IgD-negative memory B cell (primary cell): ENCODE data around the gene CCDC60. TPM values are rescaled to one million over a fixed set of nuclear protein-coding genes. Genes with fewer than 3 reads are reported as not detected.
"Not testable (repeated sequence)": the region's sequence is repeated elsewhere in the genome, so short reads cannot be mapped to it uniquely, and the experiment has no call there.

ENCODE experiments used
- H3K27ac Mint-ChIP-seq, 3 donors: one replicate each; pipeline ENCODE4 v1.8.0; 2020 to 2022; ENCODE audit warnings: mild to moderate bottlenecking in 3 of 3, mixed read lengths in 3 of 3, moderate library complexity in 1 of 3
- H3K27me3 Mint-ChIP-seq: one replicate; pipeline ENCODE4 v1.8.0; 2021; ENCODE audit warnings: mixed read lengths
- H3K36me3 Mint-ChIP-seq: one replicate; pipeline ENCODE4 v1.8.0; 2020; ENCODE audit warnings: mild to moderate bottlenecking, mixed read lengths
- H3K4me1 Mint-ChIP-seq, 3 donors: one replicate each; pipeline ENCODE4 v1.8.0; 2020 to 2022; ENCODE audit warnings: mixed read lengths in 3 of 3, mild to moderate bottlenecking in 1 of 3
- H3K4me3 Mint-ChIP-seq, 4 donors: one replicate each; pipeline ENCODE4 v1.8.0; 2020 to 2022; ENCODE audit warnings: mild to moderate bottlenecking in 4 of 4, mixed read lengths in 4 of 4, moderate library complexity in 3 of 4
- H3K9me3 Mint-ChIP-seq, 3 donors: one replicate each; pipeline ENCODE4 v1.8.0; 2020 to 2021; ENCODE audit warnings: mixed read lengths in 3 of 3, mild to moderate bottlenecking in 1 of 3
- polyA plus RNA-seq: library from polyadenylated mRNA; unstranded; fragments of 300-500 nt; fragmentation: Illumina TruSeq; gene quantifications from one replicate; pipeline ENCODE4 v1.2.3, GENCODE V29; 2021

The CCDC60 gene
- polyA plus RNA-seq, 1 donor from 2014 or later: not detected

- Mint-ChIP-seq H3K4me3 (peak overlapping the region in 1 of 4 donors; percentile 39), H3K27me3 (peaks cover 13% of the 10 kb centered on the region), H3K36me3 (peaks cover 2% of the 10 kb centered on the region), H3K27ac (no peak overlapping the region), H3K9me3 (peaks cover 4 to 10% (median 9%) of the 10 kb centered on the region in 3 donors), H3K4me1 (peaks cover 0 to 2% (median 0%) of the 10 kb centered on the region in 3 donors)
These were observed 14.9 kb upstream of the CCDC60 start for GRCh38 chr12:119319638-119320037.

- Mint-ChIP-seq H3K9me3 (peaks cover 3 to 10% (median 9%) of the 10 kb centered on the region in 3 donors), H3K4me1 (peaks cover 0 to 2% (median 0%) of the 10 kb centered on the region in 3 donors), H3K4me3 (no peak overlapping the region), H3K27me3 (peaks cover 13% of the 10 kb centered on the region), H3K27ac (no peak overlapping the region), H3K36me3 (no peaks in the 10 kb centered on the region)
These were observed 13.9 kb upstream of the CCDC60 start for GRCh38 chr12:119320678-119321077.

- Mint-ChIP-seq H3K9me3 (peaks cover 3 to 10% (median 9%) of the 10 kb centered on the region in 3 donors), H3K36me3 (no peaks in the 10 kb centered on the region), H3K27me3 (peaks cover 13% of the 10 kb centered on the region), H3K4me3 (no peak overlapping the region), H3K27ac (no peak overlapping the region), H3K4me1 (peaks cover 0 to 2% (median 0%) of the 10 kb centered on the region in 3 donors)
These were observed 12.2 kb upstream of the CCDC60 start for GRCh38 chr12:119322301-119322723.

- no peaks in the 10 kb centered on the region for H3K4me1 Mint-ChIP-seq
- H3K27me3 Mint-ChIP-seq: peaks cover 5% of the 10 kb centered on the region
- H3K27ac Mint-ChIP-seq: no peak overlapping the region
- peaks cover 0 to 13% (median 7%) of the 10 kb centered on the region in 3 donors for H3K9me3 Mint-ChIP-seq
- H3K4me3 Mint-ChIP-seq: no peak overlapping the region
- H3K36me3 Mint-ChIP-seq: peaks cover 1% of the 10 kb centered on the region
These were observed 8.7 kb upstream of the CCDC60 start for GRCh38 chr12:119325813-119326212.

- no peak overlapping the region for H3K4me3 Mint-ChIP-seq
- peaks cover 1% of the 10 kb centered on the region for H3K36me3 Mint-ChIP-seq
- peaks cover 4% of the 10 kb centered on the region for H3K27me3 Mint-ChIP-seq
- peaks cover 0 to 13% (median 7%) of the 10 kb centered on the region in 3 donors for H3K9me3 Mint-ChIP-seq
- H3K4me1 Mint-ChIP-seq: no peaks in the 10 kb centered on the region
- no peak overlapping the region for H3K27ac Mint-ChIP-seq
These were observed 8.2 kb upstream of the CCDC60 start for GRCh38 chr12:119326341-119326740.

- Mint-ChIP-seq H3K9me3 (peaks cover 0 to 11% (median 7%) of the 10 kb centered on the region in 3 donors), H3K4me3 (no peak overlapping the region), H3K27me3 (peaks cover 3% of the 10 kb centered on the region), H3K36me3 (peaks cover 4% of the 10 kb centered on the region), H3K27ac (no peak overlapping the region), H3K4me1 (no peaks in the 10 kb centered on the region)
These were observed 7.1 kb upstream of the CCDC60 start for GRCh38 chr12:119327471-119327870.

GRCh38 chr12:119328111-119328510 is 6.4 kb upstream of the CCDC60 start:
- Mint-ChIP-seq H3K27ac (no peak overlapping the region), H3K4me3 (no peak overlapping the region), H3K36me3 (peaks cover 5% of the 10 kb centered on the region), H3K9me3 (peaks cover 0 to 7% (median under 1%) of the 10 kb centered on the region in 3 donors), H3K4me1 (no peaks in the 10 kb centered on the region), H3K27me3 (peaks cover 2% of the 10 kb centered on the region)

- no peak overlapping the region for H3K4me3 Mint-ChIP-seq
- peaks cover 8% of the 10 kb centered on the region for H3K27me3 Mint-ChIP-seq
- no peak overlapping the region for H3K27ac Mint-ChIP-seq
- peaks cover 3% of the 10 kb centered on the region for H3K36me3 Mint-ChIP-seq
- H3K4me1 Mint-ChIP-seq: peaks cover 0 to 1% (median 0%) of the 10 kb centered on the region in 3 donors
- peaks cover 2 to 3% (median 2%) of the 10 kb centered on the region in 3 donors for H3K9me3 Mint-ChIP-seq
These were observed 4.2 kb downstream of the CCDC60 start for GRCh38 chr12:119338593-119339363.

GRCh38 chr12:119340578-119340977 is 6.0 kb downstream of the CCDC60 start:
- Mint-ChIP-seq H3K36me3 (peaks cover 1% of the 10 kb centered on the region), H3K4me1 (peaks cover 0 to 2% (median 0%) of the 10 kb centered on the region in 3 donors), H3K27ac (no peak overlapping the region), H3K27me3 (peaks cover 6% of the 10 kb centered on the region), H3K4me3 (no peak overlapping the region), H3K9me3 (peaks cover 2 to 5% (median 3%) of the 10 kb centered on the region in 3 donors)

- Mint-ChIP-seq H3K4me1 (peaks cover 0 to 2% (median 0%) of the 10 kb centered on the region in 3 donors), H3K27me3 (peaks cover 6% of the 10 kb centered on the region), H3K9me3 (peaks cover 2 to 5% (median 3%) of the 10 kb centered on the region in 3 donors), H3K4me3 (no peak overlapping the region), H3K27ac (no peak overlapping the region), H3K36me3 (peaks cover under 1% of the 10 kb centered on the region)
These were observed 6.5 kb downstream of the CCDC60 start for GRCh38 chr12:119341020-119341419.

GRCh38 chr12:119341988-119342387 is 7.5 kb downstream of the CCDC60 start:
- H3K4me1 Mint-ChIP-seq: peaks cover 0 to 2% (median 0%) of the 10 kb centered on the region in 3 donors
- no peaks in the 10 kb centered on the region for H3K36me3 Mint-ChIP-seq
- no peak overlapping the region for H3K4me3 Mint-ChIP-seq

GRCh38 chr12:119343130-119343529 is 8.6 kb downstream of the CCDC60 start:
- Mint-ChIP-seq H3K27me3 (no peaks in the 10 kb centered on the region), H3K27ac (peak overlapping the region in 1 of 3 donors; percentile 7), H3K4me3 (no peak overlapping the region), H3K4me1 (peaks cover 0 to 2% (median 0%) of the 10 kb centered on the region in 3 donors), H3K36me3 (no peaks in the 10 kb centered on the region), H3K9me3 (peaks cover 0 to 3% (median 3%) of the 10 kb centered on the region in 3 donors)

More at GRCh38 chr12:119341988-119342387, 7.5 kb downstream of the CCDC60 start:
- H3K27me3 Mint-ChIP-seq: peaks cover 4% of the 10 kb centered on the region
- no peak overlapping the region for H3K27ac Mint-ChIP-seq
- H3K9me3 Mint-ChIP-seq: peaks cover 2 to 5% (median 3%) of the 10 kb centered on the region in 3 donors

- peaks cover 2 to 10% (median 8%) of the 10 kb centered on the region in 3 donors for H3K9me3 Mint-ChIP-seq
- no peaks in the 10 kb centered on the region for H3K36me3 Mint-ChIP-seq
- no peak overlapping the region for H3K27ac Mint-ChIP-seq
- no peaks in the 10 kb centered on the region for H3K4me1 Mint-ChIP-seq
- H3K27me3 Mint-ChIP-seq: peaks cover 9% of the 10 kb centered on the region
- H3K4me3 Mint-ChIP-seq: no peak overlapping the region
These were observed 19.6 kb downstream of the CCDC60 start for GRCh38 chr12:119354172-119354571.

- H3K27ac Mint-ChIP-seq, H3K4me3 Mint-ChIP-seq, H3K36me3 Mint-ChIP-seq, H3K27me3 Mint-ChIP-seq, H3K9me3 Mint-ChIP-seq, H3K4me1 Mint-ChIP-seq: not testable (repeated sequence)
These were observed 25.8 kb downstream of the CCDC60 start for GRCh38 chr12:119360366-119360765.

- H3K4me3 Mint-ChIP-seq: no peak overlapping the region
- H3K9me3 Mint-ChIP-seq: peaks cover 0 to 3% (median 1%) of the 10 kb centered on the region in 3 donors
- H3K27me3 Mint-ChIP-seq: peaks cover 2% of the 10 kb centered on the region
- H3K4me1 Mint-ChIP-seq: peaks cover 0 to 1% (median 0%) of the 10 kb centered on the region in 3 donors
- no peaks in the 10 kb centered on the region for H3K36me3 Mint-ChIP-seq
- H3K27ac Mint-ChIP-seq: no peak overlapping the region
These were observed 28.5 kb downstream of the CCDC60 start for GRCh38 chr12:119363037-119363436.
